GM12873 (cell line): Measurements from ENCODE around the gene ZNF787.
A peak's percentile ranks its signal among the peaks of the same experiment; 100 is the strongest.

Source experiments
- CTCF ChIP-seq: IDR thresholded peaks from 2 replicates; pipeline ENCODE4 v1.5.1; 2012; ENCODE audit warnings: low read depth, mild to moderate bottlenecking, moderate library complexity, low read length, control low read depth; ENCODE audit not compliant: insufficient read depth; ENCODE audit errors: missing control alignments

ZNF787 gene

DNA sequence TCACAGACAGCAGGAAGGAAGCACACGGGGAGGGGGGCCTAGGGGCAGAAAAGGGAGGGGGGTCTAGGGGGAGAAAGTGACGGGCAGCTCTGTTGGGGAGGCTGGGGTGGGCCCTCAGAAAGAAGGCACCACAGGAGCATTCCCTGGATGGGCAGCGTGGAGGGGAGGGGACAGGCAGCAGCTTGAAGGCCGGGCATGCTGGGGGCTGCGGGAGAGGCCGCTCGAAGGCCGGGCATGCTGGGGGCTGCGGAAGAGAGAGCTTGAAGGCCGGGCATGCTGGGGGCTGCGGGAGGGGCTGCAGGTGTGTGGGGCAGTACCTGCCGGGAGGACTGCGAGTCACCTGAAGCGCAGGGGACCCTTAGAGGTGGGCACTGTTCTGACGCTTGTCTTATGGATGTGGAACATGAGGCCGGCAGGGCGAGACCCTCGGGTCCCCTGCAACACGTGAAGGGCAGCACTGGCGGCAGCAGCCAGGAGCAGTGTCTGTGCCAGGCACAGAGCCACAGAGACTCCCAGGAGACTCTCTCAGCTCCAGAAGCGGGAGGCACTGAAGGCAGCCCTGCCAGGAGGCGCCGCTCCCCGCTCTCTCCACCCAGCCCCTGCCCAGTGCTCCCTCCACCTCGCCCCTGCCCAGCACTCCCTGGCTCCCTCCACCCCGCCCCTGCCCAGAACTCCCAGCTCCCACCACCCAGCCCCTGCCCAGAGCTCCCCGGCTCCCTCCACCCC is 13.3 kb downstream of the ZNF787 start:
- no peak for TF ChIP-seq CTCF

GRCh38 chr19:56106993-56107392 is 14.1 kb downstream of the ZNF787 start:
- TF ChIP-seq CTCF = no peak

GRCh38 chr19:56106397-56106849 is 14.7 kb downstream of the ZNF787 start:
- no peak for TF ChIP-seq CTCF

DNA sequence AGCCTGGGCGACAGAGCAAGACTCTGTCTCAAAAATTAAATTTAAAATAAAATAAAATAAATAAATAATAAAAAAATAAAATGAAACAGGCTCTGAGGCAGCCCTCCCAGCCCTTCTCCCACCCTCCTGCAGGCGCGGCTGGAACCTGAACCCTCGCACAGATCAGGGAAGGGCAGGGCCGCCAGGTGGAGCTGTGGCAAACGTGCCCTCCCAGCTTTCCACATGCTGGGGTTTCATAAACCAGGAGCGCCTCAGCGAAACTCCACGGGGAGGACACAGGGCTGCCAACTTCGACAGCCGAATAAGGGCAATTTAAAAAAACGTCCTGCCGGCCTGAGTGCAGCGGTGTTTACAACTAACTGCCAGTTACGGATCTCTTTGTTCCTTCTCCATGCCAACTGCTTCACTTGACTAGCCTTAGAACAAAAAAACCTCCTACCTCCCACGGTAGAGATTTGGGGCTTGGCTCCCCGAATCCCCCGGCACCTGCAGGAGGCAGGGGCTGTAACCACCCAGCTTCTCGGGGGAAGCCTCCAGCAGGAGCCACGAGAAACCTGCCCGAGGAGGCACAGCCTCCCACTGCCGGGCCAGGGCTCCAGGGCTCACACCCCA is 15.9 kb downstream of the ZNF787 start:
- peak; percentile 65 for TF ChIP-seq CTCF

GRCh38 chr19:56104423-56104822 is 16.7 kb downstream of the ZNF787 start:
- no peak for TF ChIP-seq CTCF

GRCh38 chr19:56103027-56103614 is 18.0 kb downstream of the ZNF787 start:
- TF ChIP-seq CTCF = no peak

DNA sequence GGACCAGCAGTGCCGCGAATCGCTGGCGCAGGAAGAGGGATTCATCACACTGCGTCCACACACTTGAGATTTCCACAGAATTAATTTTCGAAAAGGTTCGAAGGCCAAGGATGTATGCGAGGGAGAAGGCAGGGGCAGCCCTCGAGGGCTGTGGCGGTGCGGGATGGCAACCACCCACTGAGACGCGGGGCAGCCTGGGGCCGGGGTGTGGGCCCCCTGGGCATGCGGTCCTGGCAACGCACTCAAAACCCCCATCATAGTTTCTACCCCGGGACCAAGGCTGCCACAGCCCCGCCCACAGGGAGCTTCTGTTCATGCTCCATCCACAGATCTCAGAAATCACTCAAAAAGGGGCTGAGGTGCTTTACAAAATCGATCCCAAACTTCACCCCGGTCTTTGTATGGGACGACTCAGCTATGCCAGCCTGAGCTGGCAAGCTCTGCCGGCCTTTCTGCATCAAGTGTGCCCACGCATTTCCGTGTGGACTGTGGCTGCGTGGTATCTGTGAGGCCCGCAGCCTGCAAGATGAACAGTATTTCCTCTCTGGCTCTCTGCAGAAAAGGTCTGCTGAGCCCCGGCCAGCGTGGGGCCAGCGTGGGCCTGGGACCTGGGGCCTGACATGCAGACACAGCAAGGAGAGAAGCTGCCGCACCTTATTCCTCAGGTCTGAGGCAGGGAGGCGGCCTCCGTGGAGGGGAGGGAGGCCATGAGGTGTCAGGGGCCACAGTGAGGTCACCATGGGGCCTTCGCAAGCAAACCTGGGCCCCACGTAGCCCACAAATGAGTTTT is 19.2 kb downstream of the ZNF787 start:
- no peak for TF ChIP-seq CTCF
